Measurements from ENCODE around the gene ZNF618.

Gene ZNF618

GRCh38 chr9:114050646-114051045 is 174.5 kb downstream of the ZNF618 start:
- DNase-seq = no peak

GRCh38 chr9:114051281-114051680 is 175.2 kb downstream of the ZNF618 start:
- DNase-seq = no peak

GRCh38 chr9:114051706-114052105 is 175.6 kb downstream of the ZNF618 start:
- no peak for DNase-seq

GRCh38 chr9:114053246-114054005 is 177.3 kb downstream of the ZNF618 start:
- no peak for DNase-seq

- no peak for DNase-seq
These were observed 178.1 kb downstream of the ZNF618 start for GRCh38 chr9:114054191-114054690.

- no peak for DNase-seq
These were observed 179.0 kb downstream of the ZNF618 start for GRCh38 chr9:114055061-114055460.

- DNase-seq = no peak
These were observed 179.8 kb downstream of the ZNF618 start for GRCh38 chr9:114055894-114056293.

GRCh38 chr9:114056527-114056926 is 180.4 kb downstream of the ZNF618 start:
- no peak for DNase-seq

- no peak for DNase-seq
These were observed 181.2 kb downstream of the ZNF618 start for GRCh38 chr9:114057161-114057885.

- DNase-seq = no peak
These were observed 182.6 kb downstream of the ZNF618 start for GRCh38 chr9:114058688-114059046.

GRCh38 chr9:114059047-114059803 is 183.1 kb downstream of the ZNF618 start:
- no peak for DNase-seq

GRCh38 chr9:114060070-114060469 is 184.0 kb downstream of the ZNF618 start:
- no peak for DNase-seq

- no peak for DNase-seq
These were observed 184.6 kb downstream of the ZNF618 start for GRCh38 chr9:114060711-114061110.

GRCh38 chr9:114061292-114061691 is 185.2 kb downstream of the ZNF618 start:
- DNase-seq = no peak

GRCh38 chr9:114061830-114062474 is 185.8 kb downstream of the ZNF618 start:
- no peak for DNase-seq

GRCh38 chr9:114065304-114065703 is 189.2 kb downstream of the ZNF618 start:
- no peak for DNase-seq

GRCh38 chr9:114069476-114070187 is 193.5 kb downstream of the ZNF618 start:
- no peak for DNase-seq

- DNase-seq = no peak
These were observed 194.3 kb downstream of the ZNF618 start for GRCh38 chr9:114070188-114071103.

GRCh38 chr9:114071197-114071795 is 195.2 kb downstream of the ZNF618 start:
- DNase-seq = no peak
